Activated CD8-positive, alpha-beta T cell treated with anti-CD3 and anti-CD28 coated beads for 36 hours (primary cell): ENCODE measurements around the gene ST6GALNAC5. TPM values are rescaled to one million over a fixed set of nuclear protein-coding genes. Genes with fewer than 3 reads are reported as not detected.

Source experiments
- ATAC-seq: fragments of 200-7000 bp; cut with Tn5 transposase; one replicate; pipeline ENCODE4 v1.10.0; 2021; ENCODE audit warnings: mild to moderate bottlenecking, moderate library complexity
- CTCF ChIA-PET: fragments of 350-600 bp; sonication (Branson Sonifier 250); formaldehyde crosslinking; loops from one replicate; lab custom pipeline; 2021; ENCODE audit warnings: antibody characterized with exemption; lab: Charles Lee
- POLR2A ChIA-PET: fragments of 350-600 bp; sonication (Branson Sonifier 250); formaldehyde crosslinking; loops from one replicate; lab custom pipeline; 2021; ENCODE audit warnings: antibody characterized with exemption; lab: Charles Lee
- DNase-seq: peaks from one replicate; pipeline ENCODE4 v3.0.0-alpha.2; 2020
- H3K27ac Mint-ChIP-seq: one replicate; pipeline ENCODE4 v1.8.0; 2021; ENCODE audit warnings: mild to moderate bottlenecking, mixed read lengths
- H3K27me3 Mint-ChIP-seq: one replicate; pipeline ENCODE4 v1.8.0; 2021; ENCODE audit warnings: mixed read lengths
- H3K36me3 Mint-ChIP-seq: one replicate; pipeline ENCODE4 v1.8.0; 2021; ENCODE audit warnings: low read depth, mixed read lengths
- H3K4me1 Mint-ChIP-seq: one replicate; pipeline ENCODE4 v1.8.0; 2021; ENCODE audit warnings: low read depth, mixed read lengths
- H3K4me3 Mint-ChIP-seq: one replicate; pipeline ENCODE4 v1.8.0; 2021; ENCODE audit warnings: mild to moderate bottlenecking, moderate library complexity, mixed read lengths
- H3K9me3 Mint-ChIP-seq: one replicate; pipeline ENCODE4 v1.8.0; 2021; ENCODE audit warnings: mixed read lengths
- intact Hi-C: fragments of 100-400 bp; cut with micrococcal nuclease; formaldehyde crosslinking; loops from one replicate; pipeline ENCODE4 v1.10.0; 2022
- microRNA-seq: library from miRNA; unstranded; fragments of <30 nt; microRNA quantifications from one replicate; pipeline ENCODE4 v1.2.0, GENCODE V29; 2022; ENCODE audit warnings: borderline microRNAs expressed, borderline replicate concordance
- total RNA-seq, 2 experiments: library from RNA; stranded (reverse); gene quantifications; one replicate each; pipeline ENCODE4 v1.2.3, GENCODE V29; 2021
- TF ChIP-seq, protein P1 (sequence below): fragments of 200-600 bp; IDR thresholded peaks from one replicate; pipeline ENCODE4 v1.8.0; 2022; ENCODE audit warnings: antibody characterized with exemption, mild to moderate bottlenecking

The ST6GALNAC5 gene
- total RNA-seq, 2 experiments from 2014 or later: not detected

DNA sequence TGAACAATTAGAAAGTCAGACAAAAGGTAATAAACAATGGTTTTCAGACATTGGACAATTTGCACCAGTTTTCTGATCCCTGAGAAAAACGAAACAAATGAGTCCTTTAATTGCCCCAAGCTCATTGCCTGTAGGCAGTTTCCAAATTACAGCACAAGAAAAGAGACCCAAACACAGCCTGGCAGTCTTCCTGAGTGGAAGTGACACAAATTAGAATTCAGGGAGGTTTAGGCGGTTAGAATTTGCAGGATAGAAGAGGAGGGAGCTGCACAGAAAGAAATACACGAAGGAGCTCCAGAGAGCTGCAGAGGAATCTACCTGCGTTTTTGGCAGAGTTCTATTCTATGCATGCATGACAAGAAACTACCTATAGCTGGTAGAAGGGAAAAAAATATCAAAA lies 236.2 kb downstream of the ST6GALNAC5 start:
- TF ChIP-seq, protein P1, sequence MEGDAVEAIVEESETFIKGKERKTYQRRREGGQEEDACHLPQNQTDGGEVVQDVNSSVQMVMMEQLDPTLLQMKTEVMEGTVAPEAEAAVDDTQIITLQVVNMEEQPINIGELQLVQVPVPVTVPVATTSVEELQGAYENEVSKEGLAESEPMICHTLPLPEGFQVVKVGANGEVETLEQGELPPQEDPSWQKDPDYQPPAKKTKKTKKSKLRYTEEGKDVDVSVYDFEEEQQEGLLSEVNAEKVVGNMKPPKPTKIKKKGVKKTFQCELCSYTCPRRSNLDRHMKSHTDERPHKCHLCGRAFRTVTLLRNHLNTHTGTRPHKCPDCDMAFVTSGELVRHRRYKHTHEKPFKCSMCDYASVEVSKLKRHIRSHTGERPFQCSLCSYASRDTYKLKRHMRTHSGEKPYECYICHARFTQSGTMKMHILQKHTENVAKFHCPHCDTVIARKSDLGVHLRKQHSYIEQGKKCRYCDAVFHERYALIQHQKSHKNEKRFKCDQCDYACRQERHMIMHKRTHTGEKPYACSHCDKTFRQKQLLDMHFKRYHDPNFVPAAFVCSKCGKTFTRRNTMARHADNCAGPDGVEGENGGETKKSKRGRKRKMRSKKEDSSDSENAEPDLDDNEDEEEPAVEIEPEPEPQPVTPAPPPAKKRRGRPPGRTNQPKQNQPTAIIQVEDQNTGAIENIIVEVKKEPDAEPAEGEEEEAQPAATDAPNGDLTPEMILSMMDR: no peak
- peaks cover 2% of the 10 kb centered on the region for H3K36me3 Mint-ChIP-seq
- no peaks in the 10 kb centered on the region for H3K4me1 Mint-ChIP-seq
- H3K27ac Mint-ChIP-seq: no peak overlapping the region
- no peaks in the 10 kb centered on the region for H3K9me3 Mint-ChIP-seq
- ATAC-seq: no peak
- POLR2A ChIA-PET: no interaction called here
- H3K27me3 Mint-ChIP-seq: no peaks in the 10 kb centered on the region
- DNase-seq: no peak
- intact Hi-C loops: no loop called here
- CTCF ChIA-PET: no interaction called here
- no peak overlapping the region for H3K4me3 Mint-ChIP-seq

DNA sequence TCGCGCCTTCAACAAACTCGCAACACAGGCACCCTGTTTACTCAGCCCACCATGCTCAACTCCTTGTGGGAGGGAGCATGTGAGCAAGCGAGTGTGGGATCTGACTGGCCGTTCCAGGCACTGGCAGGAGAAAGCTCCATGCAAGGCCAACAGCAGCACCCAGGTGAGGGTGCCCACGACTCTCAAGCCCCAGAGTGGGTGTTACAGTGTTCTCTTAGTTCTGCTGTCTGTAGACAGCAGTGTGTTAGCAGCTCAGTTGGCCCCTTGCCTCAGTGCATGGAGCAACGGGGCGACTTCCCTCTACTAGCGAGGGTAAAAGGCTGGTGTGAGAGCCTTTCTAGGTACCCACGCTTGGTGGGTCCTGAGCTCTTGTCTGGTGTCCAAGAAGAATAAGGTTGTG lies 237.4 kb downstream of the ST6GALNAC5 start:
- DNase-seq (no peak), ATAC-seq (no peak)
- H3K27ac Mint-ChIP-seq: no peak overlapping the region
- no peaks in the 10 kb centered on the region for H3K27me3 Mint-ChIP-seq
- H3K9me3 Mint-ChIP-seq: no peaks in the 10 kb centered on the region
- H3K4me3 Mint-ChIP-seq: no peak overlapping the region
- intact Hi-C loops: no loop called here
- TF ChIP-seq, protein P1: no peak
- H3K4me1 Mint-ChIP-seq: no peaks in the 10 kb centered on the region
- ChIA-PET POLR2A (no interaction called here), CTCF (no interaction called here)
- peaks cover 6% of the 10 kb centered on the region for H3K36me3 Mint-ChIP-seq

Small RNA genes lying within 50 kb of the gene (microRNA-seq; reads per million reads assigned to microRNA genes)
- gene MIR7156: not detected
